Fibroblast of skin of left biceps (primary cell): ENCODE measurements around the gene PLPPR1.
"Not testable (repeated sequence)": the region's sequence is repeated elsewhere in the genome, so short reads cannot be mapped to it uniquely, and the experiment has no call there.

Experiments
- DNase-seq, 2 experiments: peaks; one replicate each; pipeline ENCODE4 v3.0.0-alpha.2; 2013; ENCODE audit warnings: low read depth in 2 of 2

PLPPR1 gene

DNA sequence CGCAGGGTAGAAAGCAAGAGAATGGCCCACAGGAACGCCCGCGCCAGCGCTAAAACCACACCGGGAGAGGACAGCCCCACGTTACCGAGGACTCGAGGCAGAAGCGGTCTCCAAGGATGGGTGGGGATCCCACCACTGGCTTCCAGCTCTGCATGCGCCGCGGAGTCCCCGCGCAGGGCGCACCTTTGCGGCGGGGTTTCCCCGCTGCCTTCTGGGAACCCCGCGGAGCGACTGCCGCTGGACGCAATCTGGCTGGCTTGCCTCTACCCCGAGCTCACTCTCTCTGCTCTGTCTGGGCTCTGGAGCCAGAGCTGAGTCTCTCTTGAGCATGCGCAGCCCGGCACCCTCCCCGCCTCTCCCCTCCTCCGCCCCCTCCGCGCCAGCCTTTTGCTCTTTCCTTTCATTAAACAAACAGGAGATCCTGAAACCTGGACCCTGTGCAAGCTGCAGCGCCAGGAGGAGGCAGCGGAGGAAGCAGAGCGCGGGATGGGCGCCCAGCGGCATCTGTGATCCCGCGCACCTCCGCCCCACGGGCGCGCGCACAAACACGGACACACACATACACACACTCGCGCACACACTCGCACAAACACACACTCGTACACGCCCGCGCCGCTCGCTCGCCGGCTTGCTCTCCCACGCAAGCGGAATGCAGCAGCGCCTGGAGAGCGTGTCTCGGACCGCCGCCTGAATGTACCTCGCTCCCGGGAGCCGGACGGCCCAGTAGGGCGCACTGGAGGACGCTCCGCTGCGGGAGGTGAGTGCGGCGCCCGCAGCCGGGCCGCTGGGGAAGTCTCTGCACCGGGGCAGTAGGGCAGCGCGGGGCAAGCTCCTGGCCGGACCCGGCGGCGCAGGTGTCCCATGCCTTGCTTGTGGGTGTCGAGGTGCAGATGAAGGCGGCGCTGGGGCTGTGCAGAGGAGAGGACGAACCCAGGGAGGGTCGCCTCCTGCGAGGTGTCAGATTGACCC lies at the start of gene PLPPR1:
PLPPR1 (plus strand) TSS at position 382 of the 969 bp plus-strand sequence.
- peak; percentile 13 to 15 for DNase-seq

DNA sequence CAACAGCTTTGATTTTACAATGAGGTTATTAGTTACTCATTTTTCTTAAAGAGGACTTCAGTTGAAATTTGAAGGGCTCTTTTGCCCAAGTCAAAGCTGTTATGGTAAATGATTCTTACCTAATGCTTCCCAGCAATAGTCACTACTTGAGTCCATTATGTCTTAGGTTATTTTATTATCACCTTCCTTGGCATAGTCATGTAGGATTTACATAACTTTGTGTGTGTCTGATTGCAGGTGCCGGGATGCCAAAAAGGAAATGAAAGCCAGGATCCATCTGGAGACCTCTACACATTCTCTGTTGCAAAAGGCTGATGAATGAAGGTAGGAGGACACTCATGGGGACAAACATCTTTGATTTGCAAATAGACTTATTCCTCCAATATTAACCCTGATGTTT lies 38.8 kb upstream of the PLPPR1 start:
- DNase-seq: no peak

DNA sequence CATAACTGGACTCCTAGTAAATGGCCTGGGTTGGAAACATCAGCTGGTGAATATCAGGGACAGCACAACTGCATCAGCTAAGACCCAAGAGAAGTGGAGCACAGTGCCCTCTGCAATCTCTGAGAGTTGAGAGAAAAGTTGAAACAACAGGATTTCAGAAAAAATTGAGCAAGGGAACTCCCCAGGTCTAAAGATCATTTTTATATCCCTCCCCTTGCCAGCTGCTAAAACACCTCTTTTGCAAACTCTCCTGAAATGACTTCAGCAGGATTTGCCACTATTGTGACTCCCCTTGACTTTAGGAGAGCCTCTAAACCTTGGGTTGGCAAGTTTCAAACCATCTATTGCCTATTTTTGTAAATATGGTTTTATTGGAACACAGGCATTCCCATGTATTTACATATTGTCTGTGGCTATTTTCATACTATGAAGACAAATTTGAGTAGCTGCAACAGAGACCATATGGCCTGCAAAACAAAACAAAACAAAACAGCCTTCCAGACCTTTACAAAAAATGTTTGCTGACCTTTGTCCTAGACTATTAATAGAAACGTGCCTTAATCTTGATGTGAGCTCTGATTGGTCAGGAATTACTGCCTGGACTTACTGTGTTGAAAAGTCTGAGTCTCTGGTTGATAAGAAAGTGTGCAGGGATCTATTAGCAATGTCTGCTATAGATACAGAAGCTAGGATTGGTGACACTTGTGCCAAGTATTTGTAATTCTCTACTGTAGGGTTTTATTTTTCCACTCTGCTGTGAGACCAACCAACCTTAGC lies 37.7 kb upstream of the PLPPR1 start:
- DNase-seq: no peak

DNA sequence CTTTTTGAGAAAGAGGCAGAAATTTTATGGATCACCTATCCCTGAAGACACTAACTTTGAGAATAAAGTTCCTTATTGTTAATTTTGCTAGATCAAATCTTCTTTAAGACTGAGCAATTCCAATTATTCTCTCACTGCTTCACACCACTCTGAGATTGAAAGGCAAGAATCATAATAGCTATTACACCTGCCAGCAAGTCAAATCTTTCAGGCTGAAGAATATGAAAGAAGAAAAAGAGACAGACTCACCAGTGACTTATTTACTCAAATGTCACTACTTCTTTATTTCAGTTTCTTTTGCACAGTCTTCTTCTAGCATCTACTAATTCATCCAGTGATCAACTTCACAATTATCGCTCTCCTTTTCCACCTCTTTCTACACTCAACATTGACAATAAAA lies 35.9 kb upstream of the PLPPR1 start:
- DNase-seq: no peak

DNA sequence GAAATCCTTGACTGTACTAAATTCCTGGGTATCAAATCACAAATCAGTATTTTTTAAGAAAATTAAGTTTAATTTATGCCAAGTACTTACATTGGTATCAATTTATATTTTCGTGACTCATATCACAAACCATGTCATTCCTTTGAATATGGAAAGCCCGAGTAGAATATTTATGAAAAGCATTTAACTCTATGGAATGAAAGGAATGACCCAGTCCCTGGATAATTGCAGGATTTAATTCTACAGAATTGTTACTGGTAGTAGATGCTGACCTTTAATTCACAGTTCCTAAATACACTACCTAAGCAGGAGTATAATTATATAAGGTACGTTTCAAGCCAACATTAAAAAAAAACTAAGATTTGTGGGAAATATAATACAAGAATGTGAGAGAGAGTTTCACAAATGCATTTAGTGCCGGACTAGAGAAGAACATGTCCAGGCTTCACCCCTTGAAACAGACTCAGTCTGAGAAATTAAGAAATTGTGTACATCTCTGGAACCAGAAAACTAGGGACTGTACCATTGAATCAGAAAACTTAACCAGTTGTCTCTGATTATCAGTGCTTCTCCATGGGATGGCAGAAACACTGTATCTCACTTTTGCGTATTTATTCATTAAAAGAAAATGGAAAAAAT lies 28.5 kb upstream of the PLPPR1 start:
- DNase-seq: no peak

DNA sequence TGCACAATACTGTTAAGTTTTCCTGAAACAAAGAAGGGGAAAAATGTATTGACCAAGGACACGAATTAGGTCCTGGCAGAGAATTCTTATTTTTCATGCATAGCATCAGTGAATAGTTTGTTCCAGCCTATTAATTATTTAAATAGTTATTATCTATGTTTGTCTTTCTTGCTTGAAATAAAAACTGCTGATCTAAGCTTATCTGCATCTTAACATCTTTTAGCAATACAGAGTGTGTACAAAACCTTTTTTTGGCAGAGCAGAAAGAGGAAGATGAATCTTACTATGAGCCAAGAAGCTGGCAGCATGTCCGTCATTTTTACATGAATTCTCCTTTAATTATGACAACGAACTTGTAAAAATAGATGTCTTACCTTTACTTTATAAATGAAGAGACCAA lies 23.3 kb upstream of the PLPPR1 start:
- DNase-seq: no peak

DNA sequence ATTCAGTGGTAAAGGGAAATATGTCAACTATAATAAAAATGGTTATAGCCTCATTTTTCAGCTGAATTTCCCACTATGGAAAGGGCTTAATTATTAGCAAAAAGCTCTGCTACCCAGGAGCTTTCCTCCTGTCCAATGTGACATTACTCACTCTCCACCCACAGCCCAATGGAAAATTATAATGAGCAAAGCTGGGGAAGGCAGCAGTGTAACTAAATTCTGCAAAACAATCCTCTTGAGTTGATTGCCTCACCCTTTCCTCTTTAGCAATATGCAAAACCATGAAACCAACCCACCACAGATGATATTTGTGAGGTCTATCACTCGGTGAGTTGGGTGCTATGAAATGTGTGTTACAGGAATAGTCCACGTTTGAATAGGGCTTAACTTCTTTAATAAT lies 14.0 kb upstream of the PLPPR1 start:
- no peak for DNase-seq

DNA sequence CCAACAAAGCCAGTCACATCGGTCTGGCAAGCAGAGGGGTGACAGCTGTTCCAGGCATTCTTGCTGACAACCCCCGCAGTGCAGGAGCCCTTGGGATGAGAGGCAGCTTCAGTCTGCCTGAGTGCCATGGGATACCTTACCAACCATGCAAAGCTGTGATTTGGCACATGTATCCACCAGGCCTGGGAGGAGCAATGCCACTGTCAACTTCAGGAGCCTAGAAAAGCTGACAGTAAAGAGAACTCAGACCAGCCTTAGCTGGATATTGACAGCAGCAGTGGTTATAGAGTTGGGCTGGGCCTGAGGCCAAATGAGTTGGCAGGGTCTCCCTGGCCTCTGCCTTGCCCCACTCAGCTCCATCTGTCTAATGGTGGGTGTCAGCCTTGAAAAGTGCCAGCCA lies 10.1 kb upstream of the PLPPR1 start:
- no peak for DNase-seq

DNA sequence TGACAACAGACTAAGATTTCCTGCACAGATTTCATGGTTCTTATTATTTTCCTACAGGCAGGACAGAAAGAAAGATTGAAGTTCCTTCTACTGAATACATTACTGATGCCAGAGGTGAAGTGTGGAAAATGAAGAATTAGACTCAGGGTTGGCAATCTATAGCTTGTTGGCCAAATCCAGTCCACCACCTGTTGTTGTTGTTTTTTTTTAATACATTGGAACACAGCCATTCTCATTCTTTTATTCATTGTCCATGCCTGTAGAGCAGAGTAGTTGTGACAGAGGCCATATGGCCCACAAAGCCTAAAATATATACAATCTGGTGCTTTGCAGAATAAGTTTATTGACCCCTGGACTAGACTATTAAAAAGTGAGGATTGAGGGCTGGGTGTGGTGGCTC lies 5.8 kb upstream of the PLPPR1 start:
- no peak for DNase-seq

DNA sequence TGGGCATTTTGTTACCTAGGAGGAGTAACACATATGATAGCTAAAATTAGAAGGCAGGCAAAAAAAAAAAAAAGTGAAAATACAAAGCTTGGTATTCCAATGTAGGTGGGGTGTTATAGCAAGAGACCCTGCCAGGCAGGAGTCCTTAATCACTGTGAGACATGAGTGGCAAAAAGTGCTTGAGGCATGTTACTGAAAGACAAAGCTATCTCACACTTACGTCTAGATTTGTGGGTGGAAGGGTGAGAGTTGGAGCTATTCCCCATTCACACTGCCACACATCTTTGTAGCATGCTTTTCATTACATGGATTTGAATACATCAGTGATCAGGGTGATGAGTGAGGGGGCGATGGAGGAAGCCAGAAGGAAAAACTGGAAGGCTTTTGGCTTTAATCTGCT lies 2.6 kb upstream of the PLPPR1 start:
- no peak for DNase-seq

DNA sequence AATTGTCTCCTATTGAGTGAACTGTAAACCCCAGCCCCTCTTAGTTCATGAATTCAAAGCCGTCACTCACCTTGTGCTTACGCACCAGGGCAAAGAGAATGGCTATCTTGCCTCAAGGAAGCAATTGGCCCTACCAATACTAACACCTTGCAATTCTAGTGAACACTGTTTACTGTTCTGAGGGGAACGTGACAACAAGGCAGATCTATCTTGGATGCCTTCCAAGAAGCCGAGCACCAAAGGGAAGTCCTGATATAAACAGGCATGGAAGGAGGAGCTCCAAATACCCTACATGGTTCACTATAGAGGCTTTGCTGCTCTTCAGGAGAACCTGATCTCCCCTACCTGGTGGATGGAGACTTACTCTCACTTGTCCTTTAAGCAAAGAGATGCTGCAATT lies 1.7 kb upstream of the PLPPR1 start:
- no peak for DNase-seq

DNA sequence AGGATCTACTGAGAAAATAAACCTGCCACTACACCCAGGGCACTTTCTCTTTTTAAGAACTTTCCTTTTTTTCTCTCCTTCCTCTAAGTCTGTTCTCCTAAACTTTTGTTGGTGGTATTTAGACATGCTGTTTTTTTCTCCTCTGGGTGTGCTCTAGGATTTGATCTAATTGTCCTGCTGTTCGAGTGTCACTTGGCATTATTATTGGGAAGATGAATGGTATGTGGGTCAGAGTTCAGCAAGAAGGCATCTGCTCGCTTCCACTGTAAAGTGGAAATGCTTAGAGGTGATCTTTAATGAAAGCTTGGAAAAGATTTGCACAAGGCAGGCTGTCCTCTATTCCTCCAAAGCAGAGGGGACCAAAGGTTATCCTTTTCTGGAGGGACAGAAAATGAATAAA lies 1.3 kb upstream of the PLPPR1 start:
- no peak for DNase-seq

DNA sequence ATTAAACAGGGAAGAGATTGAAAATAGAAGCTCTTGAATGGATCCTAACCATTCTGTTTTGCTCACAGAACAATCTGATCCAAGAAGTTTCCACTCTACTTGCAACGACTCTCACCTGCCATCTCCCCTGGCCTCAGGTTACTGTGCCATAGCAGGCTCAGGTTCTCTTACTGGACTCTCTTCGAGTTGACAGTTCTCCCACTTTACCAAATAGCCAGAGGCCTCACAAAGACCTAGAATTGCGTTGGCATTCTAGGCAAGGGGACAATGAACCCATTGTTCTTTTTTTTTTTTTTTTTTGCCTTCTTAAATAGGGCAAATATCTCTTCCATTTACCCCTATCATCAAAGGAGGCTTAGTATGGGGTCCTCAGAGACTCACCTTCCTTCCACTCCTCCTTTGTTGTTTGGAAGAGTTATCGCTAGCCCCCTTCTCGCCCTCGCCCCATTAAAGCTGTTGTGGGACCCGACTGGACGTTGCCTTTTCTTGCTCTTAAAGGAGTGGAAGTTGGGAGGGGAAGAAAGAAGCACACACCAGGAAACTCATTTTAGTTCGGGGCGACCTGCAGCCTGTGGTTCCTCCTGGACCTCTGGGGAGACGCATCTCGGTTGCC lies 688 bp upstream of the PLPPR1 start:
- no peak for DNase-seq

DNA sequence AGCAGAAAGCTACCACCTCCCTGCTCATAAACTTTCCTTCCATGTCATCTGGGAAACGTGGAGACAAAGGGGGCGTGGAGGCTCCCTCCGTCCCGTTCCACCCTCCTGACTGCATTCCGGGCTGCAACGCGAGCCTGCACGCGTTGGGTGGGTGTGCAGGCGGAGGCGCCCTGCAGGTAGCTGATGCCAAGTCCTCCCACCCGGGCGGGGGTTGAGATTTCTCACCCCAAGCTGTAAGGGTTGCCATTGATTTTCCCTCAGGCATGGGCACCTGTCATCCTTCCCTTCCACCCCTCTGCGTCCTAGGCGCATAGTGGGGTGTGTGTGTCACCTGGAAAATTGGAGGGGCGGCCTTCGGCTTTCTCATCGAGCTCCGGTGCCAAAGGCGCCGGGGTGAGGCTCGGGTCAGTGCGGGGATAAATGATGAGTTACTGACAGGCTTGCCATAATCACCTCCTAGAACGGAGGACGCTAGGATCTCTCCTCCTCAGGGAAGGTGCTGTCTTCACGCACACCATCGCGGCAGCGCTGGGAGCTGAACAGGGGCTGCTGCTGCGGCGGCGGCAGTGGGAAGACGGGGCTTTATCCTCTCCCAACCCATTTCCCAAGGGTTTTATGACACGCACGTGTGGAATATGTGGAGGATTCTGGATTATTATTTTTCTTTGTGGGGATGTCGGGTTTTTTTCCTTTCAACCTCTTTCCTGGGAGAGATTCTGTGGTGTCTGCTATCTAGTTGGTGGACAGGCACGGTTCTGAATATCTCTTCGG lies 973 bp downstream of the PLPPR1 start:
- no peak for DNase-seq

DNA sequence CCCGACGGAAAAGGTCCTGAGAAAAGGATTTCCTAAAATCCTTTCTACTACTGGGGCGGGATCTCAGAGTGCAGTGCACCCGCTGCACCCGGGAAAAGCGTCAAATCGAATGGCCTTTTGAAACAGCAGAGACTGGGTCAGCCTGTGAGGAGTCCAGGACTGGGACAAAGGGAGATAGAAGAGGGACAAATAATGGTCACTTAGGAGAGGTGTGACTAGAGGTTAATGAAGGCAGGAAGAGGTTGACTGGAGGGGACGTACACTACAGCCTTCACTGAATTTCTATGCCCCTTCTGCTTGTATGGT lies 1.5 kb downstream of the PLPPR1 start:
- no peak for DNase-seq

DNA sequence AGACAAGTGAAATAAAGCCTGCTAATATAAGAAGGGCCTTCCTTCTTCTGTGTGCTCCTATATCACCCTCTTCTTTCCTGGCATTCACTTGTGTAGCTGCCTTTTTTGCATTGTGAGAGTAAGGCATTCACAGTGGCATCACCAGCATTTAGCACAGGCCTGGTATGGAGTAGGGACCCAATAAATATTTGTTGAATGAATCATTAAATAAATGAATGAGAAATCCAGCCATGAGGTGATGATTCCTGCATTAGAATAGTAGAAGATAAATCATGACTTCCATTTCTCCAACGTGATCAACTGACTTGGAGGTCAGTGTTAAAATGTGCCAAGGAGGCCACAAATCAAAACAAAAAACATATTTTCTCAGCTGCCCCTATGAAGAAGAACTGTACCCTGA lies 3.9 kb downstream of the PLPPR1 start:
- no peak for DNase-seq

DNA sequence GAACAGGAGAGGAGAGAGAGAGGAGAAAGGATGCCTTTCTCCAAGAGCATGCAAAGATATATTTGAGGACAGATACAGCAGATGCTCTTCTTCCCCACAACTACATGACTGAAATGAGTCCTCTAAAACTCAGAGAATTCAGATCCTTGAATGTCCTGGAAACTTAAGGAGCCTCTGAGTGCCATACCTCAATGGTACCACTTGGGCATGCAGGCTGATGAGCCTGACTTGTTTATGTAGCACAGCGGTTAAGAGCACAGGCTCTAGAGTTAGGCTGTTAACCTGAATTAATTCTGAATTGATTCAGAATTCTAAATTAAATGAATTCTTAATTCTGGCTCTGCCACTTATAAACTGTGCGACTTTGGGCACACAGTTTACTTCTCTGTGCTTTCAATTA lies 5.7 kb downstream of the PLPPR1 start:
- DNase-seq: no peak

DNA sequence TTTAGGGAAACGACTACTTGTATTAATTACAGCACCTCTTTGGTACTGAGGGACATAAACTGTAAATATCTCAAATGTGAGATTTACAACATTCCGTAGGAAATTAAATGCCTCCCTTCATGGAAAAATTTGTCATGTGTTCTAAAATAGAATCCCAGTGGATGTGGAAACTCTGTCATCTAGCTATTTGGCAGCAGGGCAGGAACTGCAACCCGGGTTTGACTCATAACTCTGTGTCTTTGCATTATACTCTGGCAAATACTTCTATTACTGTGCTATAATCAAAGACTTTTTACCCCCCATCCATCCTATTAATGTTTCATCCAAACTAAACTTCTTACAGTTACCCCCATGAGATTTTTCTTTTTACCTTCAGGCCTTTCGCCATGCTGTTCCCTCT lies 6.6 kb downstream of the PLPPR1 start:
- DNase-seq: no peak

DNA sequence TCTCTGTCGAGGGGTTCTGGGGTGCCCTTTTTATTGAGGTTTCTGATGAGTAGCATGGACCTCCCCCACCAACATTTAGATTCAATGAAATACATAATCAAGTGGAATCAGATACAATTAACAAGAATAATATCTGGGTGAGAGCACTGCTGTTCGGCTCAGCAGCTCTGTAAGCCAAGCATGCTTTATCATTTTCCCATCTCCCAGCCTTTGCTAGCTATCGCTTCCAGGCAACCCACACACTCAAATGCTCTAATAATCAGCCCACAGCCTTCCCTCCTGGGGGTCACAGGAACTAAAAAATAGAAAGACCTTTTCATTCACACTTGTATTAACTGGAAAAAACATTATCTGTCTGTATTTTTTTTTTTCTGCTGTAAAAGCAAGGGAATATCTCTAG lies 8.9 kb downstream of the PLPPR1 start:
- no peak for DNase-seq

DNA sequence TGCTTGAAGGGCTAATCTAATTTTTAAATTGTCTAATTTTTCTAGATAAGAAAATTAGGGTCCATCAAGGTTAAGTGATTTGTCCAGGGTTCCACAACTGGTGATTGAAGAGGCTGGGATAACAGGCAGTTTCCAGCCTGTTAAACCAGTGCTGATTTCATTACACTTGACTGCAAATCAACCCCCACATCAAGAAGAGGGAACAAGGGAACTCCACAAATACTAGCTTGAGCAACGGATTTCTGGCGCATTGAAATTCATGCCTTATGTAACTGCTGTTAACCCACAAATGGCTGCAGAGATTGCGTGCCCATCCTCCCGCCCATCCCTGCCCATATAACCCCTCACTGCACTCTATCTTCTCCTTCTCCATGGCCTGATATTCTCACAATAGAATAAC lies 10.0 kb downstream of the PLPPR1 start:
- no peak for DNase-seq

DNA sequence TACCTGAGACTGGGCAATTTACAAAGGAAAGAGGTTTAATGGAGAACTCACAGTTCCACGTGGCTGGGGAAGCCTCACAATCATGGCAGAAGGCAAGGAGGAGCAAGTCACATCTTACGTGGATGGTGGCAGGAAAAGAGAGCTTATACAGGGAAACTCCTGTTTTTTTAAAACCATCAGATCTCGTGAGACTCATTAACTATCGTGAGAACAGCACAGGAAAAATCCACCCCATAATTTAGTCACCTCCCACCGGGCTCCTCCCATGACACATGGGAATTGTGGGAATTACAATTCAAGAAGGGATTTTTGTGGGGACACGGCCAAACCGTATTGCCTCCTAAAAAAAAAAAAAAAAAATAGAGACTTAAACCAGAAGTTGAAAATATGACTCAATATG lies 11.1 kb downstream of the PLPPR1 start:
- DNase-seq: not testable (repeated sequence)
